Measurements from ENCODE around the gene RSAD2. TPM values are rescaled to one million over a fixed set of nuclear protein-coding genes. Genes with fewer than 3 reads are reported as not detected.
A peak's percentile ranks its signal among the peaks of the same experiment; 100 is the strongest.

Gene RSAD2
- total and polyA plus RNA-seq, 9 of the 15 experiments (the other 6 are each of a cell fraction or from before 2014, with no cell fraction given), result 0.15 to 1.4 (median 0.28) TPM

GRCh38 chr2:6883448-6884122, 6.0 kb downstream of the RSAD2 start (continued):
- TF ChIP-seq FOXA3 (CRISPR knock-in tag; conservative IDR thresholded peaks at IDR 0.05 in 1 of 2, IDR thresholded peaks at IDR 0.05 in 1 of 2) (peak in 1 of 2 experiments; percentile 94; a peak in 2 of 4 replicates), TFAP4 (CRISPR knock-in tag; IDR thresholded peaks at IDR 0.05; ENCODE audit: borderline replicate concordance) (no peak), MEIS2 (IDR thresholded peaks at IDR 0.05; ENCODE audit: partially characterized antibody) (peak; percentile 47), EP400 (IDR thresholded peaks at IDR 0.05) (no peak), SNAPC5 (CRISPR knock-in tag; IDR thresholded peaks at IDR 0.05) (no peak), ZNF696 (CRISPR knock-in tag; conservative IDR thresholded peaks at IDR 0.05) (no peak), ZNF146 (CRISPR knock-in tag; IDR thresholded peaks at IDR 0.05; ENCODE audit: unreplicated experiment) (no peak), TAF7 (tag; IDR thresholded peaks at IDR 0.05) (no peak), ATF7 (IDR thresholded peaks at IDR 0.05) (no peak), RBM17 (IDR thresholded peaks at IDR 0.05; ENCODE audit: borderline replicate concordance, low read depth, low read length) (no peak), DMBX1 (CRISPR knock-in tag; IDR thresholded peaks at IDR 0.05; ENCODE audit: borderline replicate concordance) (no peak), SP2 (IDR thresholded peaks at IDR 0.05; ENCODE audit: extremely low read depth, low read depth, low read length, poor library complexity, severe bottlenecking) (no peak), CHAMP1 (IDR thresholded peaks at IDR 0.05) (no peak), GTF3C2 (IDR thresholded peaks at IDR 0.05; ENCODE audit: borderline replicate concordance, extremely low read depth, insufficient read length) (no peak), NR4A1 (CRISPR knock-in tag; IDR thresholded peaks at IDR 0.05) (no peak), NR4A1 (tag; IDR thresholded peaks at IDR 0.05) (no peak), PML (IDR thresholded peaks at IDR 0.05; ENCODE audit: low read length) (peak; percentile 15; the same call in 1 of the 2 replicates), ZNF655 (CRISPR knock-in tag; IDR thresholded peaks at IDR 0.05) (no peak), TAF1 (IDR thresholded peaks at IDR 0.05; ENCODE audit: control insufficient read depth, extremely low read depth, insufficient read depth, low read length, severe bottlenecking) (no peak)
